ENCODE data around the gene ARHGEF18.
"Not testable (repeated sequence)": the region's sequence is repeated elsewhere in the genome, so short reads cannot be mapped to it uniquely, and the experiment has no call there.

Gene ARHGEF18

DNA sequence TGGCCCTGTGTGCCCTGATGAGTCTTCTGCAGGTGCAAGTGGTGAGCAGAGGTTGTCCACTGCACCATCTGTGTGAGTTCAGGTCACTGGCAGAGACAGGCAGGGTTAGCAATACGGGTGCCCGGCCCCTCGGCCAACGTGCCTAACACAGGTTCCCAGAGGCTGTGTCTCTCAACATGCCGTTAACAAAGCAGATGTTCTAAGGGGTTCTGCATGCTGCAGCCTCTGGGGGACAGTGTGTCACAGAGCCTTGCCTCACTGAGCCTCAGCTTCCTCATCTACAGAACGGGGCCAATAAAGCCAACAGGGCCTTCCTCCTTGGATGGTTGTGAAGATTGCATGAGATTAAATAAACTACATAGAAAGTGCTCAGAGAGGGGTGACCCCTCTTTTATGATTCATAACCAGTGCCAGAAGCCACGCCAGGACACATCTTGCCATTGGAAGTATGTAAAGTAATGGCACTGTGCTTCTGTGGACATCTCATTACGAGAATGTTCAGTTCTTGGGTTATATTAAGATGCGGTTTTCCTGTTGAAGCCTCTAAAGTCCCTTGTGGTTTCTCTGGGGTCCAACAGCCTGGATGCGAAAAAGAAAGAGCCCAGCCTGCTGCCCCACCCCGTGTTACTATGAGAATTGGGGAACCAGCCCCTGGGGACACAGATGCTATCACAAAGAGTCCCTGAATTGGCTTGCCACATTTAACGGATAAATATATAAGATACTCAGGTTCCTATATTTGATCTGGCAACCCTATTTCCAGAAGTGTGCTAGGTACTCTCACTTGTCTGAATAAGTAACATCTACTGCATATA, 11.2 kb upstream of the ARHGEF18 start:
- peak; percentile 44 to 60 for DNase-seq
- peak; percentile 95 for ATAC-seq
- Mint-ChIP-seq H3K9me3 (no peaks in the 10 kb centered on the region), H3K27ac (no peak overlapping the region), H3K27me3 (no peaks in the 10 kb centered on the region), H3K4me3 (peak overlapping the region; percentile 34 to 60), H3K4me1 (peaks cover 35% of the 10 kb centered on the region)

DNA sequence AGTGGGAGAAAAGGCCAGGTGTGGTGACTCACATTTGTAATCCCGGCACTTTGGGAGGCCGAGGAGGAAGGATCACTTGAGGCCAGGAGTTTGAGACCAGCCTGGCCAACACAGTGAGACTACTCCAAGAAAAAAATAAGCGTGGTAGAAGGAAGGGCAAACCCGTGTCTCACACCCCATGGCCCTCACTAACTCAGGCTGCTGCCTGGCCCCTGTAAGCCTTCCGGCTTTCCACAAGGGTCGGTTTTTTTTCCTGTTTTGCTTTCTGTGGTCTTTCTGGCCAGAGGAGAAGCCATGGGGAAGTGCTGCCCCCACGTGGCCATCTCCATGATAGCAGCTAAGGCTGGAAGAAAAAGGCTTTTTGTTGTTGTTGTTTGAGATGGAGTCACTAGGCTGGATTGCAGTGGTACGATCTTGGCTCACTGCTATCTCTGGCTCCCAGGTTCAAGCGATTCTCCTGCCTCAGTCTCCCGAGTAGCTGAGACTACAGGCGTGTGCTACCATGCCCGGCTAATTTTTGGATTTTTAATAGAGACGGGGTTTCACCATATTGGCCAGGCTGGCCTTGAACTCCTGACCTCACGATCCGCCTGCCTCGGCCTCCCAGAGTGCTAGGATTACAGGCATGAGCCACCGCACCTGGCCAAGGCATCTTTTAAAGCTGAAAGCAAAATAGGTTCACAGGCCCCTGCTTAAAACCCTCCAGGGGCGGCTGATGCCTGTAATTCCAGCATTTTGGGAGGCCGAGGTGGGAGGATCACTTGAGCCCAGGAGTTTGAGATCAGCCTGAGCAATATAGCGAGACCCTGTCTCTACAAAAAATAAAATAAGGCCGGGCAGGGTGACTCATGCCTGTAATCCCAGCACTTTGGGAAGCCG, 7.5 kb upstream of the ARHGEF18 start:
- Mint-ChIP-seq H3K27me3 (no peaks in the 10 kb centered on the region), H3K27ac (no peak overlapping the region), H3K4me3 (peak overlapping the region in 1 of 2 donors; percentile 61), H3K9me3 (no peaks in the 10 kb centered on the region), H3K4me1 (peaks cover 62% of the 10 kb centered on the region)
- ATAC-seq (peak; percentile 1), DNase-seq (peak; percentile 81 to 82)

- DNase-seq (peak in 1 of 2 donors; percentile 7), ATAC-seq (no peak)
- no peak overlapping the region for H3K27ac Mint-ChIP-seq
- H3K9me3 Mint-ChIP-seq, result no peaks in the 10 kb centered on the region
- peaks cover 64% of the 10 kb centered on the region for H3K4me1 Mint-ChIP-seq
- H3K4me3 Mint-ChIP-seq, result no peak overlapping the region
- H3K27me3 Mint-ChIP-seq, result no peaks in the 10 kb centered on the region
Observed at GRCh38 chr19:7342143-7342542, 6.6 kb upstream of the ARHGEF18 start.

DNA sequence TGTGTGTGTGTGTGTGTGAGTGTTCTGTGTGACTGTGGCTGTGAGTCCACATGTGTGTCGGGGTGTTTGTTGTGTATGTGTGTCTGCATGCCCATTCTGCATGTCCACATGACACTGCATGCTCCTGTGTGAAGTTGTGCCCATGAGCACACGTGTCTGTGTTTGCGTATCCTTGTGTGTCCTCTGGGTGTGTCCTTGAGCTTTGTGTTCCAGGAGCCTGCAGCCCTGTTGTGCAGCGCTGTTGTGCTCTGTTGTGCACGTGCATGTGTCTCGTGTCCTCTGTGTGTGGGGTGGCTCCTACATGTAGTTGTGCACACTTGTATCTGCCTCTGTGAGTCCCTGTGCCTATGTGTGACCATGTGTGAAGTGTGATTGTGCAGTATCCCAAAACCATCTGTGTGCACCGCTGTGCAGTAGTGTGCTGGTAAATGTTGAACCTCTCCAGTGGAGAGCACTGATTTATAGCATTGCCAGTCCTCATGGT, 2.2 kb upstream of the ARHGEF18 start:
- H3K27me3 Mint-ChIP-seq, result no peaks in the 10 kb centered on the region
- H3K4me1 Mint-ChIP-seq, result peaks cover 73% of the 10 kb centered on the region
- ATAC-seq (no peak), DNase-seq (no peak)
- peak overlapping the region in 1 of 2 donors; percentile 65 for H3K27ac Mint-ChIP-seq
- H3K4me3 Mint-ChIP-seq, result peak overlapping the region; percentile 37 to 88
- peaks cover 5 to 10% of the 10 kb centered on the region in 2 donors for H3K9me3 Mint-ChIP-seq

DNA sequence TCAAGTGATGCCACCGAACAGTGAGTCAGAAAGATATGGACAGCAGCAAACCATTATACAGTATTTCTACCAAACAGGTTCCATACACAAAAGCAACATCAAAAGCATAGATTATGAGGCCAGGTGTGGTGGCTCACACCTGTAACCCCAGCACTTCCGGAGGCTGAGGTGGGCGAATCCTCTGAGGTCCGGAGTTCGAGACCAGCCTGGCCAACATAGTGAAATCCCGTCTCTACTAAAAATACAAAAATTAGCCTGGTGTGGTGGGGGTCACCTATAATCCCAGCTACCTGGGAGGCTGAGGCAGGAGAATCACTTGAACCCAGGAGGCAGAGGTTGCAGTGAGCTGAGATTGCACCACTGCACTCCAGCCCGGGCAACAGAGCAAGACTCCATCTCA, 1.7 kb upstream of the ARHGEF18 start:
- not testable (repeated sequence) for DNase-seq, H3K27me3 Mint-ChIP-seq, ATAC-seq
- H3K4me3 Mint-ChIP-seq, result peak overlapping the region in 1 of 2 donors; percentile 88
- H3K4me1 Mint-ChIP-seq, result peaks cover 75% of the 10 kb centered on the region
- peaks cover 9 to 14% of the 10 kb centered on the region in 2 donors for H3K9me3 Mint-ChIP-seq
- peak overlapping the region in 1 of 2 donors; percentile 65 for H3K27ac Mint-ChIP-seq

DNA sequence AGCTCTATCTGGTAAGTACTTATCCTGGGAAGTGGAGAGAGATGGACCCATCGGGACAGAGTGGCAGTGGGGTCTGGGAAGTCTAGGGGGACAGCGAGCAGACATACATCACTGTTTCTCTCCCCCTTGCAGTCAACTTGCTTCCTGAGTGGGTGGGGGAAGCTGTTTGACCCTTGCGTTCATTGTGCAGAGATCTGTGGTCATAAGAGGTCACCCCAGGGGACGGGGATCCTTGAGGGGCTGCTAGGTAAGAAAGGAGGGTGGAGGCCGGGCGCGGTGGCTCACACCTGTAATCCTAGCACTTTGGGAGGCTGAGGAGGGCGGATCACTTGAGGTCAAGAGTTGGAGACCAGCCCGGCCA, 474 bp downstream of the ARHGEF18 start:
- ATAC-seq (no peak), DNase-seq (no peak)
- Mint-ChIP-seq H3K27ac (peak overlapping the region; percentile 94 to 97), H3K4me3 (peak overlapping the region; percentile 85 to 87), H3K4me1 (peaks cover 73% of the 10 kb centered on the region), H3K9me3 (peaks cover 12 to 18% of the 10 kb centered on the region in 2 donors), H3K27me3 (no peaks in the 10 kb centered on the region)

DNA sequence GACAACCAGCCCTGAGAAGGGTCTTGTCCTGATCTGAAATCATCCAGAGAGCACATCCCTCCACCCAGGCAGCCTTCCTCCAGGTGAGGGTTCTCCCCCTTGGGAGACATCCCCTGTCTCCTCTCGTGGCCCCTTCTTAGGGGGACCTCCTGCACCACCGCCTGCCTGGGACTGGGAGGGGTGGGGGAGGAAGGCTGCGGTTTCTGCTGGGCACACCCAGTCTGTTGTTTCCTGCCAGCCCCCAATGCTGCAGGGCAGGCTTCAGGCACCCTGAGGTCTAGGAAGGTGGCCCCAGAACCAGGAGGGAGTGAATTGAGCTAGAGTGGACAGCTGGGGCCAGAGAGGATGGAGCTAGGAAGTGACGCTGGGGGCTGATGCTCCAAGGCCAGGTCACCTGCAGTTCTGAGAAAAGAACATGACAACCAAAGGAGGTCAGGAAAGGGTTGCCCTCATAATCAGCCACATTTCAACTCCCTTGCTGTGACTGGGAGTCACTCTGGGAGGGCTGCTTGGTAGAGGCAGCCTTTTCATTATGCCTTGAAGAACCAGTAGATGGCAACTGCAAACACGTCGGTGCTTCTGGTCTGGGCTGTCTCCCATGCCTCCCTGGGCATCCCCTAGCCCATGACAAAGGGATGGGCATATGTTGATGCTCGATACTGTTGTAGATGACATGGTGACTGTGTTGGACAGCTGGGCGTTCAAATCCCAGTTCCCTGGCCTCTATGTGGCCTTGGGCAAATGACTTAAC, 1.4 kb downstream of the ARHGEF18 start:
- Mint-ChIP-seq H3K27ac (peak overlapping the region; percentile 94 to 96), H3K27me3 (no peaks in the 10 kb centered on the region), H3K4me1 (peaks cover 75% of the 10 kb centered on the region), H3K4me3 (peak overlapping the region; percentile 85 to 87), H3K9me3 (peaks cover 12 to 18% of the 10 kb centered on the region in 2 donors)
- DNase-seq (no peak), ATAC-seq (peak; percentile 31)

GRCh38 chr19:7351861-7352260, 3.1 kb downstream of the ARHGEF18 start:
- DNase-seq (no peak), ATAC-seq (no peak)
- Mint-ChIP-seq H3K4me1 (peaks cover 64% of the 10 kb centered on the region), H3K9me3 (peaks cover 12 to 18% of the 10 kb centered on the region in 2 donors), H3K27ac (peak overlapping the region in 1 of 2 donors; percentile 14), H3K4me3 (no peak overlapping the region), H3K27me3 (no peaks in the 10 kb centered on the region)

DNA sequence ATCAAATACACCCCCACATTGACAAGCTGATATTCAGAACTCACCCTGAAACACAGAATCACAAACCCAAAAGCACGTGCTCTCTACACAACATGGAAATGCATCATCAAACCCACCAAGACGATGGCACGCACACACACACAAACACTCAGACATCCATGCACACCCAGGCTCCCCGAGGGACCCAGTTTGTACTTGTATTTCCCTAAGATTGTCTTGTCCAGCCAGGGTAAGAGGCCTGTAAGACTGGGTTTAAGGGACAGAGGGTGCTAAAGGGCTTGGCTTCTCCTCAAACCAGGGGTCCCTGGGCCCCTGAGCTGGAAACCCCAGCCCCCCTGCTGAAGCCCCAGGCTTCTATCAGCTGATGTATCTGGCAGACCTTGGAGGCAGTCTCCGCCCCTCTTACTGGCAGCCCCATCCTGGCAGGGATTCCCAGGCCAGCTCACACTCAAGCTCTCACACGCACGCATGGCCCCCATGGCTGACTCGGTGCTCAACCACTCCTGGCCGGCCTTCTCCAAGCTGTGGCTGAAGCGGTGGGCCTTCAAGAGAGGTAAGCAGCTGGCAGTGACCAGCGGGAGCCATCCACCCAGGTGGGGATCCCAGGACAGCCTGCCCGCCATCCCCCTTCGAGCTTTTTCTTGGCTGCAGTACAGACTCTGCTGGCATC, 6.5 kb downstream of the ARHGEF18 start:
- no peak for DNase-seq
- Mint-ChIP-seq H3K27me3 (no peaks in the 10 kb centered on the region), H3K27ac (no peak overlapping the region), H3K4me3 (no peak overlapping the region), H3K9me3 (peaks cover 21 to 26% of the 10 kb centered on the region in 2 donors), H3K4me1 (peaks cover 51% of the 10 kb centered on the region)
- no peak for ATAC-seq

- H3K4me3 Mint-ChIP-seq, result no peak overlapping the region
Observed at GRCh38 chr19:7355871-7356270, 7.1 kb downstream of the ARHGEF18 start.

DNA sequence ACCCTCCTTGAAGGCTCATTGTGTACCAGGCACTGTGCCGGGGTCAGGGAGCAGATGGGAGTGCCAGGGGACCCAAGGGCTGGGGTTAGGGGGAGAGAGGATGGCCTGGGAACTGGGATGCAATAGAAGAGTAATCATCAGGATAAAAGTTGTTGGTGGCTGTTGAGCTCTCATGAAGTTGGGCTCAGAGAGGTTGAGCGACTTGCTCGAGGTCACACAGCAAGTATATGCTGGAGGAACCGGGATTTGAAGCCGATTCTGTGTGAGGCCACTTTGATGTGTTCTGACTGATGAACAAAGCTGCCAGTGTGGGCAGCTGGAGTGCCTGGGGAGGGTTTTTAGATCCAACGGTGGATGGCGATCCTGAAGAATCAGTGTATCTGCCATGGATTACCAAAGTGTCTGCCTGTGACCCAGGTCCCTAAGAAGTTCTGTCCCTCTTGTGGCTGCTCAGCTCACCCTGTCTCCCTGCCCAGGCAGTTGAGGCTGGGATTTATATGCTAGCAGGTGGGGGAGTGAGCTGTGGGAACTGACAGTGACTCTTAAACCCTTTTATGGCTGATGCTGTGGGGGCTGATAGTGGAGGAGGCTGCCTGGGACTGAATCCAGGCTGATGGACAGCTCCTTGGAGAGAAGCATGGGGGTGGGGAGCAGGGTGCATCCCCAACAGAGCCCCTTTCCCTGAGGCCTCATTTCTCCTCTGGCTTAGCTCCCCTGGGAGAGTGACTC, 8.3 kb downstream of the ARHGEF18 start:
- ATAC-seq, result no peak
- no peak overlapping the region for H3K27ac Mint-ChIP-seq
- no peak for DNase-seq

More at GRCh38 chr19:7355871-7356270, 7.1 kb downstream of the ARHGEF18 start:
- Mint-ChIP-seq H3K27ac (no peak overlapping the region), H3K9me3 (peaks cover 16 to 20% of the 10 kb centered on the region in 2 donors), H3K4me1 (peaks cover 46% of the 10 kb centered on the region), H3K27me3 (no peaks in the 10 kb centered on the region)
- ATAC-seq (no peak), DNase-seq (no peak)

DNA sequence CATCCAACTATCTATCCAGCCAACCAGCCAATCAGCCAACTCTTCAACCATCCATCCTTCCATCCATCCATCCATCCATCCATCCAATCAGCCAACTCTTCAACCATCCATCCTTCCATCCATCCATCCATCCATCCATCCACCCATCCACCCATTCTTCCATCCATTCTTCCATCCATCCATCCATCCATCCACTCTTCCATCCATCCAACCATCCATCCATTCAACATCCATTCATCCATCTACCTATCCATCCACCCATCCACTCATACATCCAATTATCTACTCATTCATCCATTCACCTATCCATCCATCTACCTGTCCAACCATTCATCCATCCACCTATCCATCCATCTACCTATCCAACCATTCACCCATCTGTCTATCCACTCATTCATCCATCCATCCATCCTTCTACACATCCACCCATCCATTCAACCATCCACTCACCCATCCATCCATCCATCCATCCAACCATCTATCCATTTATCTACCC, 9.4 kb downstream of the ARHGEF18 start:
- no peaks in the 10 kb centered on the region for H3K27me3 Mint-ChIP-seq
- peaks cover 41% of the 10 kb centered on the region for H3K4me1 Mint-ChIP-seq
- H3K9me3 Mint-ChIP-seq, result peaks cover 11 to 13% of the 10 kb centered on the region in 2 donors
- ATAC-seq (no peak), DNase-seq (no peak)
- H3K27ac Mint-ChIP-seq, result no peak overlapping the region
- H3K4me3 Mint-ChIP-seq, result no peak overlapping the region

More for the DNA sequence above, 8.3 kb downstream of the ARHGEF18 start:
- Mint-ChIP-seq H3K4me1 (peaks cover 43% of the 10 kb centered on the region), H3K9me3 (peaks cover 11 to 14% of the 10 kb centered on the region in 2 donors), H3K27me3 (no peaks in the 10 kb centered on the region), H3K4me3 (no peak overlapping the region)

GRCh38 chr19:7360393-7360984, 11.8 kb downstream of the ARHGEF18 start:
- H3K9me3 Mint-ChIP-seq, result peaks cover 11 to 17% of the 10 kb centered on the region in 2 donors
- peaks cover 22% of the 10 kb centered on the region for H3K4me1 Mint-ChIP-seq
- ATAC-seq (no peak), DNase-seq (no peak)
- H3K27me3 Mint-ChIP-seq, result no peaks in the 10 kb centered on the region
- no peak overlapping the region for H3K4me3 Mint-ChIP-seq
- H3K27ac Mint-ChIP-seq, result no peak overlapping the region

GRCh38 chr19:7363225-7363624, 14.5 kb downstream of the ARHGEF18 start:
- Mint-ChIP-seq H3K9me3 (peaks cover 4 to 11% of the 10 kb centered on the region in 2 donors), H3K4me3 (no peak overlapping the region), H3K27me3 (no peaks in the 10 kb centered on the region), H3K4me1 (peaks cover 3% of the 10 kb centered on the region), H3K27ac (no peak overlapping the region)
- ATAC-seq, result no peak
- DNase-seq, result no peak

All from stimulated activated naive CD8-positive, alpha-beta T cell treated with anti-CD3 and anti-CD28 coated beads, Interleukin-15, amount 100 ng/mL, for 72 hours (primary cell).